GM10847 (cell line): ENCODE data around the gene FRMD5.

ENCODE experiments used
- POLR2A ChIP-seq: IDR thresholded peaks from 2 replicates; pipeline ENCODE4 v1.6.1; 2011; ENCODE audit not compliant: insufficient read length; ENCODE audit errors: extremely low read depth

The FRMD5 gene

DNA sequence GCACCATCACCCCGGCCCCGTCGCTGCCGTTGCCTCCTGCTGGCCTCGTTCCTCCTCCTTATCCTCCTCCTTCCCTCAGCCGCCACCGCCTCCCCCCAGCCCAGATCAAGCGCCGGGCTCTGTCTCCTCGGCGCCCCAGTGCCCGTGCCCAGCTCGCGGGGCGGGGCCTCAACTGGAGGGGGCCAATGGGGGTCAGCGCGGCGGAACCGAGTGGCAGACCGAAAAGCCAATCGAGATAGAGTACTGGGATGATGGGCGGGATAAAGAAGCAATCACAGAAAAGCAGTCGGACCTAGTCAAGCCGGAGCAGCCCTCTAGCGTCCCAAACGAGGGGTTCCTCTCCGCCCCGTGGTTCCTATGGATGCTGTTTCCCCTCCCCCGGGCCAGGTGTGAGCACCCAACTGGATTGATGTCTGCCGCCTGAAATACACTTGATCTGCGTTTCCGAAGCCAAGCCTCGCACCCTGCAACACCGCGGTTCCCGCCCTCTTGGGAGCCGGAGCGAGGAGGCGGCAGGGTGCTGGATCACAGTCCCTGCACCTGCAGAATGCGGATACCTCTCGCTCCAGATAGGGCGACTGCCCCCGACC is at the start of gene FRMD5:
TSS of gene FRMD5 (minus strand) at position 121 of the 590 bp plus-strand sequence.
- no peak for TF ChIP-seq POLR2A

DNA sequence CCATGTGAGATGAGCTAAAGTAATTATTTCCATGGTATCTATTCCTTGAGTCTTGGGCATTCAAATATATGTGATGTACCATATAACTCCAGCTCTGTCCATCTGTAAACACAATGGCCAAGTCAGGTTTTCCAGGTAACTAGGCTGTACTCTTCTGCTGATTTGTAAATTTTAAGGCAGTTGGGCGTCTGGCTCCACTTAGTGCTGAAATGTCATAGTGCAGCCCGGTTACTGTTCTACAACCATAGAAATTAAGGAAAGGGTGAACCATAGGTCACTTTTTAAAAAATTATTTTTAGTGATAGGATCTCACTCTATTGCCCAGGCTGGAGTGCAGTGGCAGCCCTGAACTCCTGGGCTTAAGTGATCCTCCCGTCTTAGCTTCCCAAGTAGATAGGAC is 48.8 kb upstream of the FRMD5 start:
- no peak for TF ChIP-seq POLR2A

DNA sequence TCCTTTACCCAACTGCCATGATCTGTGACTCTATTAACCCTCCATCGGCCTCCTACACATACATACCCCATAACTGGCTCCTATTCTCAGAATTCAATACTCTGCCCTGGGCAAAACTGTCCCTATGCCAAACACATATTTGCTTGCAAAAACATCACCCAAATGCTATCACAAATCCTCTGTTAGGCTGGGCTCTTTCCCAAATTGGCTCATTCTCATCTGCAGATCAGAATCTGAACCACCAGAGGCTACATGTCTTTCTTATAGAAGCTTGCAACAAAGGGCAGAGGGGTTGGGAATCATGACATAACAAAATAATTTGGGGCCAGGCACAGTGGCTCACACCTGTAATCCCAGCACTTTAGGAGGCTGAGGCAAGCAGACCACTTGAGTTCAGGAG is 48.1 kb upstream of the FRMD5 start:
- no peak for TF ChIP-seq POLR2A

DNA sequence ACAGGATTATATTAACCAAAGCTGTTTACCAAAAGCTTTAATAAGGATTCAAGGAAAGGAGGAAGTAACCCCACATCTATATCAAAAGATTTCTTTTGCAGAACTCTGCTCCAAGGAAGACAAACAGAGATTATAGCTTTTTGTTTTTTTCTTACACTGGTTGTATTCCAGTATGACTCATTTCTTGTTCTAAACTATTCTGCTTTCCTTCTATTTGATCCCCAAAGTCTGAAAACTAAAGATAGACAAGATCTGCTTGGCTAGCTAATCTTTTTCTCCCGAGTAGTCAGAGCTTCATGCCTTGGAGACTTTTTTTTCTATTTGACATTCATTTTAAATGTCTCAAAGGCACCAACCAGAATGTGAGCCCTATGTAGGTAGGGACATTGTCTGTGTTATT is 36.8 kb upstream of the FRMD5 start:
- no peak for TF ChIP-seq POLR2A

DNA sequence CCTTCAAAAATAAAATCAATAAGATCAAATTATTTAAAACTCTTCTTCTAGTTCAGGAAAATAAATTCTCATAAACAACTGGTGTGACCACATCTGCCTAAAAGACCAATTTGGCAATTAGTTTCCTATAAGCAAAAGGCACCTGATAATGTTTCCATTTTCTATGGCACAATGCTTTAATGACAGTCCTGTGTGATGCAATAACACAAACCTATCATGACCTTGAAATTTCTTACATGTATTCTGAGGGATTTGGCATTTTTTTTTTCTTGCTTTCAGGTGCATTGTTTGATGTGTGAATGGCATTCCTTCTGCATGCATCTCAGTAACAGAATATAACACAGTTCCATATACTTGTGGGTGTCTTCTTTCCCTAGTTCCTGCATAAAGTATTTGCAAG is 32.5 kb upstream of the FRMD5 start:
- no peak for TF ChIP-seq POLR2A

DNA sequence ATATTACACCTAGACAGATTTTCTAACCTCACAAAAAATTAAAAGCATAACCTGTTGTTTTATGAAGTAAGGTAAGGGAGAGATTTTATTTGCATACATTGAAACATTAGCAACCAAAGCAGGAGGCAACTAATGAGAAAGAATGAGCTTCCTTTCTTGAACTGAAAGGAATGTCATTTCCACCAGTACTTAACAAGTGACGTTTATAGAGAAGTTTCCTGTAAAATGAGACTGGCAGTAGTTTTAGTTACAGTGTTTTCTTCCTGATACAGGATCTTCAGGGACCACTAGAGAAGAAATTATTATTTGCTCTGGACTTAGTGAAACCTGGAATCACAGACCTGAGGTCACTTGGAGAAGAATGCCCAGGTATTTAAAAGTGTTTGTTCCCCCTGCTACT is 27.4 kb upstream of the FRMD5 start:
- TF ChIP-seq POLR2A, result no peak

DNA sequence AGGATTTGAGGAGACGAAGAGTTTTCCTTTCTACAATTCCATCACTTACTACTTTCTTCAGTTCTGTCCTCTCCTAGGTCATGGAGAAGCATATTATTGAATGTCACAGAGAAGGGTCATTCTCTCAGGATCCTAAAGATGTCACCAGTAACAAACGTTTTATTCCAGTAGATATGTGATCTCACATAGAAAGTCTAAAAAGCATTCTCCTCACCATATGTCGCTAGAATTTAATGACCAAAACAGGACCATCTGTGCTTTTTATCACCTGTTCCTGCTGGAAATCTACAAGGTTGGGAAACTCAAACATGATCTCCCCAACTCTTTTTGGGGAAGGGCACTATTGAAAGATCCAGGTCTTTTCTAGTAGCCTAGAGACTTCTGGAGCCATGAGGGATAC is 24.0 kb upstream of the FRMD5 start:
- no peak for TF ChIP-seq POLR2A

DNA sequence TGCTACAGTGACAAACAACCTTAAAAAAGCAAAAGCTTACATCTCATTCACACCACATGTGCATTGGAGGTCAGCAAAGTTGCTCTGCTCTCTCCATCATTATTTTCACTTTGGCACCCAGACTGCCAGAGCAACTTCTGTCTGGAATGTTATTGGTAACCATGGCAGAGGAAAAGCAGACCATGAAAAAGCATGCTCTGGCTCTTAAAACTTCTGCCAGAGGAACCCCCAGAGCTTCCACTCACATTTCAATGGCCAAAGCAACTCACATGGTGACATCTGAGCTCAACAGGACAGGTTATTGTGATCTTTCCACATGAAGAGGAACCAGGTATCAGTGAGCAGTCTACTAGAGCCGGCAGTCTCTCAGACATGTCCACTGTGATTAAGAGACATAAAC is 21.9 kb upstream of the FRMD5 start:
- TF ChIP-seq POLR2A, result no peak

DNA sequence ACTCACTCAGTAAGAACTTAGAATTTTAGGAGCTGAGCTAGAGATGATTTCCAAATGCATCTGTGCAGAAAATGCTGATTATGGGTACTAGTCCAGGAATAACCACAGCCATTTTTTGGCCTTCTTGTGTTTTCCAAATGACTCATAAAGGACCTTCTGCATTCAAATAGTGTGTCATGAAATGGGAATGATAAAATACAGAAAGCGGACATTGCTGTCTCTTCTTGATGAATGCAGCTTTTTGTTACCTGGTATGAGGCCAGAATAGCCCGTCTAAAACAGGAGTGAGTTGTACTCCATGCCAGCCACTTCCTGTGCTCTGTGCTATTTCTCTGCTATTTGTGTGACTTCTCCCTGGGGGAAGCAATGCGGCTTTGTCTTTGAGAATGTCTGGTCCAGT is 20.5 kb upstream of the FRMD5 start:
- no peak for TF ChIP-seq POLR2A

DNA sequence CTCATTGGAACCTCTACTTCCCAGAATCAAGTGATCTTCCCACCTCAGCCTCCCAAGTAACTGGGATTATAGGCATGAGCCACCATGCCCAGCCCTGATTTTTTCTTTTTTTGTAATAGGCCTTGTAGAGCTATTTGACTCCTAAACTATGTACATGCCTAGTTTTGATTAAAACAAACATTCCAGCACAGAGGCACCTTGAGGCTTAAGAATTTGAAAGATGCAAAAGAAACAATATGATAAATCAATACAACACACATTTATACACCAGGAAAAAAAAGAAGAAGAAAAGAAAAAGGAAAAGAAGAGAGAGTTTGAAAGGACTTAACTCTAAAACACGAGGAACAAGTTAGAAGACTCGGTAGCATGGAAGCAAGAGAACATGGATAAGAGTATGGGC is 13.9 kb upstream of the FRMD5 start:
- TF ChIP-seq POLR2A, result no peak

DNA sequence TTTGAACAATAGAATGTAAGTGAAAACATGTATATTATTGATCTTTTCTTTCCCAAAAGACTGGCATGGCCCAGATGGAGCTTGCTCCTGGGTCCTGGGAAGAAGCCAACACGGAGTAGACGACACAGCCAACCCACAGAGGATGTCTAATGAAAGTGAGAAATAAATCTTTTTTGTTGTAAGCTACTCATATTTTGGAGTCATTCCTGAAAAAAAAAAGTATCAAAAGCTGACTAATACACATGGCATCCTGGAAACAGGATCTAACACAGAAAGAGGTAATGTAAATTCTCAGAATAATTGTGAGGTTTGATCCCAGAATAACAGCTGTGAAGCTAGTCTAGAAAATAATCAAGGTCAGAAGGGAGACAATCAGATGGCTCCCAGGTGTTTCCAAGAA is 12.6 kb upstream of the FRMD5 start:
- no peak for TF ChIP-seq POLR2A

DNA sequence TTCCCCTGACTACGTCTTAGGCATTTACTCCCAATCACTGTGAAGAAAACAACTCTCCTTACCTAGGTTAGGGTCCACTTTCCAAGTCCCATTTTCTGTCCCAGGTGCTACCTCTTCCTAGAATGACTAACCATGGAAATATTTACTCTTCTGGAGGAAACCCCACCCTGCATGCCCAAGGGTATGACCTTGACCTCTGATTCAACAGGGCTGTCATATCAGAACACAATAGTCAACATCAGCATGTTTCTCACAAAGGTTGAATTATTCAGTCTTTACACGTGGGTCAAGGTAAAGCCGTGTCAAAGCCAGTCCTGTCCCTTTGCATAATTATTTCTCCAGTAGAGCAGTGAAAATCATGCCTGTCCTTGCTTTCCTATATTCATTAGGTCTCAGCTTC is 4.3 kb upstream of the FRMD5 start:
- no peak for TF ChIP-seq POLR2A

DNA sequence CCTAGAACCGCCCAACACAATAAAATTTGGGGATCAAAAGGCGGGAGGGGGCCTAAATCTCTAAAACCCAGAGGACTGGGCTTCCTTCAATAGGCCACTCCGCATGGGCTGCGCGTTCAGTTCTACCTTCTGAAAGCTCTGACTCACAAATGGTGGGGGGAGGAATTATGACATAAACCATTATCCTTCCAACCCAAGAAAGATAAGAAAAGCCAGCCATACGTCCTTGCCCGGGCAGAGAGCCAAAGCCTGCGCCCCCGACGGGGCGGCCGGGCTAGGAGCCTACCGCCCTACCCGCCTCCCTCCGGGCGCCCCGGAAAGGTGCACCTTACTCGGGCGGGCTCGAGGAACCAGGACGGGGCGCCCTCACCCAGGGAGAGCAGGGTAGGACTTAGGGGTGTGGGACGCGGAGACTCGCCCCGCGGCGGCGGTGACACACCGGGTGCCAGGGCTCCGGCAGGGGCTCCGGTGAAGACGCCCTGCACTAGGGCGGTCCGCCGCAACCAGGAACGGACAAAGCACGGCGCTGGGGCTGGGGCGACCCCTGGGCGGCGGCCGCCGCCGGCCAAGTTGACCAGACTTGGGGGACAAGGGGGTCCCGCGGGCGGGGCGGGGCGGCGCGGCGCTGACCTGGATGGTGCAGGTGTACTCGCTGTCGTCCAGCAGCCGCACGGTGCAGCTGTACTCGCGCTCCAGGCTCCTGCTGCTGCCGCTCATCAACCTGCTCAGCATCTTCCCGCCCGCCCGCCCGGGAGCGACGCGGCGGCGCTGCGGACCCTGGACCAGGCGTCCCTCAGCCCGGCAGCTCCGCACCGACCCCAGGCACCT is 534 bp downstream of the FRMD5 start:
- no peak for TF ChIP-seq POLR2A

DNA sequence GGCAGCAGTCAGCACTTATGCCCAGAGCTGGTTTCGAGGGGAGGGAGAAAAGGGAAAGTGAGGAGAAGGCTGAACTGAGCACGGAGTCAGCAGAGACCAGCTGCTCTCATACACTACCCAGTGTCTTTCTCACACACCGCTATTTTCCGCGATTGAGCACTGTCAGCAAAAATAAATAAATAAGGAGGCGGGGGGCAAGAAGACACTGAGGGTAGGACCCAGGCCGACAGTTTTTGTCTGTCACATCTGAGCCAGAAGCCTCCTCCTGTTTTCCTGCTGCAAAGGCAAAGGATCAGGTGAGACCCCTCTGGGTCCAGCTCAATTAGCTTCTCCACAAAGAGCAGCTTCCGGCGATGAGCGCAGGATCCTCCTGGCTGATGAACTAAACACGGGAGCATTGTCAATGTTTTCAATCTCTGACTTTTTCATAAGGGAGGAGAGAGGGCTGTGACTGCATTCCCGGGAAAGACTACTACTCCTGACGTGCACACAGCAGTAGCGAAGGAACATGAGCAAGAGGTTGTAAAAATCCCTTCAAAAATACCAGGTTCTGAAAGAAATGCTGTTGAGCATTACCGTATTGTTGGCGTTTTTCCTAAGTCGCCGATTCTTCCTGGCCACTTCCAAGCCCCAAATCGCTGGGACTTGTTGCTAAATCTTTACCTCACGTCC is 1.3 kb downstream of the FRMD5 start:
- TF ChIP-seq POLR2A, result no peak

DNA sequence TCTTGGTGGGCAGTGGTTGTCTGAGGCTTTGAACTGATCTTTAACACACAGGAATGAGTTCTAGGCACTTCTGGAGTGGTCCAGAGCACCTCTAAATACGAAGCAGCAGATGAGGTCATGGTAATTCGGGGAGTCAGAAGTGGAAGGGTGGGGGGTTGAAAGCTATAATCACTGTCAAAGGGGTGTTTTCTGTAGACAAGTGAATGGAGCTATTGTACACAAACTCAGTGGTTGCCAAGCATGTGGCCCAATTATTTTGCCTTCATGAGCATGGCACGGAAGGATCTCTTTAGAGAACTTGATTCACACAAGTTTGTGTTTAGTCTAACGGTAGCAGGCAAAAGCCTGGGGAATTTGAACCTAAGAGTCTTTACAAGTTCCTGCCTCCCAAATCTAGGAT is 6.3 kb downstream of the FRMD5 start:
- TF ChIP-seq POLR2A, result no peak

DNA sequence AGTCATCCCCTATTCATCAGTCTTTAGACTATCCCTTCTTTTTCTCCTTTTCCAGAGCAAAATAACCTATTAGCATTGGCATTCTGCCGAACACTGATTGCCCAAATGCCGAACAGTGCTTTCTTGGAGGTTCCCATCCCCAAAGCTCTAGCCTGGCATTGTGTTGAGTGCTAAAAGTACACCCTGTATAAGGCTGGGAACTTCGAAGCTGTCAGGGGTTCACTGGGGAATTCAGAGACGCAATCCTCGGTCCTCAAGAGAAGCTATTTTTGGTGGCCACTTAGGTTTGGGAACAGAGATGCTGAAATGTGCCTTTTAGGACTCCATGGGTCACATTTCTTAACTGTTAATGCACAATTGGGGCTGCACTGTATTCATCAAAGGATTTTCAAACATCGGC is 8.4 kb downstream of the FRMD5 start:
- no peak for TF ChIP-seq POLR2A

DNA sequence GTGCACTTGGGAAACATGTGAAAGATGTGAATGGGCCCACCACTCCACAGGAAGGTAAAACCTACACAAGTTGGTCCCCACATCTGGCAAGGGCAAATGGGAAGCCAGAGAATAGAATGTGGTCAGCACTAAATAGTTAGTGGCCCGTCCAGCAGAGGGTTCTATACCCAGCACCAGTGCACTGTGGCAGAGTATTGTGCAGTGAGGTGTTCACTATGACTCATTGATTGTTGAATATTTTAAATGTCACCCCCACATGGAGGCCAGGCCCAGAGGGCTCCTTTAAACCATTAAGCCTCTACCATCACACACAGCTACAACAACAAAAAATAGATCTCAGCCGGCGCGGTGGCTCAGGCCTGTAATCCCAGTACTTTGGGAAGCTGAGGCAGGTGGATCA is 11.7 kb downstream of the FRMD5 start:
- TF ChIP-seq POLR2A, result no peak

DNA sequence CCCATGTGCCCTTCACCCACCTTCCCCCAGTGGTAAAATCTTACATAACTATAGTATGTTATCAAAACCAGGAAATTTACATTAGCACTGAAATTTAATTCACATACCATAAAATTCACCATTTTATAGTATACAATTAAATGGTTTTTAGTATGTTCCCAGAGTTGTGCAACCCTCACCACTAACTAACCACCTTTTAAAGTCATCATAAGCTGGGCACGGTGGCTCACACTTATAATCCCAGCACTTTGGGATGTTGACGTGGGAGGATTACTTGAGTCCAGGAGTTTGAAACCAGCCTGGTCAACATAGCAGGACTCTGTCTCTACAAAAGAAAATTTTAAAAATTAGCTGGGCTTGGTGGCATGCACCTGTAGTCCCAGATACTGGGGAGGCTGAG is 13.7 kb downstream of the FRMD5 start:
- no peak for TF ChIP-seq POLR2A
